GM21447 (cell line): ENCODE results near the gene MINDY4B.

ENCODE experiments used
- ATAC-seq: cut with Tn5 transposase; IDR thresholded peaks from one replicate; pipeline ENCODE4 v1.9.1; 2021; ENCODE audit not compliant: unreplicated experiment

MINDY4B gene

DNA sequence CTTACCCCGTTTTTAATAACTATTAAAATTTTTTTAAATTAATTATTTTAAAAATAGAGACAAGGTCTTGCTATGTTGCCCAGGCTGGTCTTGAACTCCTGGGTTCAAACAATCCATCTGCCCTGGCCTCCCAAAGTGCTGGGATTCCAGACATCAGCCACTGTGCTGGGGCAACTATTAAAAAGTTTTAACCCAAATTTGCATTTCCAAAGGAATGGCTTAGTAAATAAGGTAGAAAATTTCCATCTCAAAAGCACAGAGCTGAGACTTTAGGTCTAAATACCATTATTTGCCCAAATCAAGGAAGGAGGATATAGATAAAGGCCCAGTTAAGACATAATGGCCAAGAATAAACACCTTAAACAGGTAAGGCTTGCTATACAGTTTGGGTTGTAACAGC is 56.4 kb downstream of the MINDY4B start:
- no peak for ATAC-seq

DNA sequence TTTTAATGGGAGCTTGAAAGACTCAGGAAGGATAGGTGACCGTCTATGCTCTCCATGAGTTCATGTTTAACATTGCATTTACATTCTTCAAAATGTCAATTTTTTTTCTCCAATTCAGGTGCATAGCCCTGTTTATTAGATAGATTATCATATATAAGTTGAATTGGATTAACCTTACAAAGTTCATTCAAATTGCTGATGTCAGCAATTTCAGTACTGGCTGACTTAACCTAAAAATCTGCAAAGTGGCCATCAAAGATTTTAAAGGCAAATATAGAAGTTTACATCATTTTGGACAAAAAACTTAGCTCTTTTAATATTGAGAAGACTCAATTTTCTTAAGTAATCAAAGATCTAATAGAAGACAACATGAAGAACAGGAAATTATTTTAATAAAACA is 57.8 kb downstream of the MINDY4B start:
- no peak for ATAC-seq

DNA sequence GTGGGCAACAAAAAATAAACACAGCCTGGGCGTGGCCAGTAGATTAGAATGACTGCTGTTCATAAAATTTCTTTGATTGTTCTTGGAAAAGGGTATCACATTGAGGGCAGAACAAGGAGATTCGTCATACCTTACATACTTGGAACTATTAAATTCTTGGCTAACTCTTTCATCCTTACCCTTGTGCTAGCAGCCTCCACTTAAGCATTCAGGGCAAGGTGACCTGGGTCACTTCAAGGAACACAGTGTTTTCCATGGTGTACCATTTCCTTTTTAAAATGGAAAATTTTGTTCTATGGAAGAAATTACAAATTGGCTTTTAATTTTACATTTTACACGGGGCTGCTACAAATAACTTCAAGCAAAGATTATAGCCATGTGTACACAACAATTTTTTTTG is 60.8 kb downstream of the MINDY4B start:
- no peak for ATAC-seq

DNA sequence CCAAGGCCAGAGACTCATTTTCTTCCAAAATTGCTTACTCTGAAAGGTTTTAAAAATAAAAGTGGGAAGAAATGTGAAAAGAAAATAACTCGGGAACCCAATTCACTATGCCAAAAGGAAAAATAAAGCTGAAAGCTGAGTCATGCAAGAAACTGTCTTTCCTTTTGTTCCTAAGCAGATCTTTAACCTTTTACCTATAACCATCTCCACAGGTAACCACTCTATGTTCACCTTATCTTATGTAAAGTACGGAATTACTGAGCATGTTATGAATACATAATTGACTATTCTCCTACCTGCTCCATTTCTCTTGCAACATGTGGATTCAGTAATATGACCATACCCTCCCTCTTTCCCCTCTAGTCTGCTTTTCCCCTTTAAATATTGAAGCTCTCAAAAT is 62.0 kb downstream of the MINDY4B start:
- no peak for ATAC-seq

GRCh38 chr3:150840802-150841515 is 64.3 kb downstream of the MINDY4B start:
- no peak for ATAC-seq

DNA sequence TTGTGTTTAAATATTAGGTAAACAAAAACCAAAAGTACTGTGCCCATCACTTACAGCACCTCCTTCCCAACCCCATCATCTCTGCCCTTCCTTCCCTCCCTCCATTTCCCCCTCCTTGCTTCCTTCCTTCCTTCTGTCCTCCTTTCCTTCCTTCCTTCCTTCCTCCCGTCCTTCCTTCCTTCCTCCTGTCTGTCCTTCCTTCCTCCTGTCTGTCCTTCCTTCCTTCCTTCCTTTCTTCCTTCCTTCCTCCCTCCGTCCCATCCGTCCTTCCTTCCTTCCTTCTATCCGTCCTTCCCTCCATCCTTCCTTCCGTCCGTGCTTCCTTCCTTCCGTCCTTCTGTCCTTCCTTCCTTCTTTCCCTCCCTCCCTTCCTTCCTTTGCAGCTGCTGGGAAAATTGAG is 74.5 kb downstream of the MINDY4B start:
- ATAC-seq = no peak

GRCh38 chr3:150830094-150830681 is 75.1 kb downstream of the MINDY4B start:
- no peak for ATAC-seq

GRCh38 chr3:150829408-150829807 is 75.8 kb downstream of the MINDY4B start:
- ATAC-seq = no peak

- ATAC-seq = no peak
These were observed 76.2 kb downstream of the MINDY4B start for GRCh38 chr3:150828997-150829396.

DNA sequence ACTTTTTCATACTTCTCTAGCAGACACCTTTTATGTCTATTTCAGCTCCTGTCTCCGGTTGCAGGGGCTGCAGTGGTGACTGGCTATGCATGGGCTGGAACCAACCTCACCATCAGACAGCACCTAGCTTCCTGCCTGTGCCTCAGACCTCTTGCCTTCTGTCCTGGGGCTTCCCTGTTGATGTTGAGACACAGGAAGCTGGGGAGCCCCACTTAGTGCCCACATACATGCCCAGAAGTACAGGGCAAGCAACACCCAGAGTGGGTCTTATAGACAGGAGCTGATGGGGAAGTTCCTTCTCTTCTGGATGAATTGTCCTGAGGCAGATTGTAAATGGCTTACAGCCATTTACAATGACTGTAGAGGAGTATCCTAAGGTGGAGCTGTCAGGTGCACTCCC is 77.0 kb downstream of the MINDY4B start:
- ATAC-seq = no peak

DNA sequence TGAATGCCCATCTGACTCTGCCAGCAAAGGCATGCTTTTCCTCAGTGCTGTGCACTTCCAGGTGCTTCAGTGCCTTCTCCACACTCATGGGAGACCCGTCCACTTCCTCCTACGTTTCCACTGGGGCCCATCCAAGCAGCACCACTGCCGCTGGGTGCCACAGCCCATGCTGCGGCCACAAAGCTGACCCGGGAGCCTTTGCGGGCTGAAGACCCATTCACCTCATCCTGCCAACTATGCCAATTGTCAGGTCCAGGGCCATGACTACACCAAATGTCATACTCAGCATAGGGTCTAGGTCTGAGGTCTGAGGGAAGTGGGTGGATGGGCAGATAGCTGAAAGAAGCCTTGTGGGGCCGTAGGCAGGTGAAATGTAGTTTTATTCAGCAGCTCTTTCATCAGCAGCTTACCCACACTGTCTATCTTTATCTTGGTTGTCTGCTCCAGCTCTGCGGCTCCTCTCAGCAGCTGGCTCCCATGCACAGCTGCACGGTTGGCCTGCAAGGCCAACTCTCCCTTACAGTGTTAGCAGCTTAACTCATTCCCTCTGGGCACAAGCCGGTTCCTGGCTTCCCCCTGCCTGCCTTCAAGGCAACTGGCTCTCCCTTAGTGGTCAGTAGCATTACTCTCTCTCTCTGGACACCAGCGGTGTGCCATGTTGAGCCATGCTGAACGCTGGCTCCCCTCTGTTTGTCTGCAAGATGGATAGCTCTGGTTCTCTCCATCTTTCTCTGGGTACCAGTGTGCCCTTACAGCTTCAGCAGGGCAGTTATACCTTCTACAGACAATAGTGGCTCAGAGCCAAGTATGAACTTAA is 78.6 kb downstream of the MINDY4B start:
- ATAC-seq = no peak

GRCh38 chr3:150825916-150826377 is 79.3 kb downstream of the MINDY4B start:
- no peak for ATAC-seq

DNA sequence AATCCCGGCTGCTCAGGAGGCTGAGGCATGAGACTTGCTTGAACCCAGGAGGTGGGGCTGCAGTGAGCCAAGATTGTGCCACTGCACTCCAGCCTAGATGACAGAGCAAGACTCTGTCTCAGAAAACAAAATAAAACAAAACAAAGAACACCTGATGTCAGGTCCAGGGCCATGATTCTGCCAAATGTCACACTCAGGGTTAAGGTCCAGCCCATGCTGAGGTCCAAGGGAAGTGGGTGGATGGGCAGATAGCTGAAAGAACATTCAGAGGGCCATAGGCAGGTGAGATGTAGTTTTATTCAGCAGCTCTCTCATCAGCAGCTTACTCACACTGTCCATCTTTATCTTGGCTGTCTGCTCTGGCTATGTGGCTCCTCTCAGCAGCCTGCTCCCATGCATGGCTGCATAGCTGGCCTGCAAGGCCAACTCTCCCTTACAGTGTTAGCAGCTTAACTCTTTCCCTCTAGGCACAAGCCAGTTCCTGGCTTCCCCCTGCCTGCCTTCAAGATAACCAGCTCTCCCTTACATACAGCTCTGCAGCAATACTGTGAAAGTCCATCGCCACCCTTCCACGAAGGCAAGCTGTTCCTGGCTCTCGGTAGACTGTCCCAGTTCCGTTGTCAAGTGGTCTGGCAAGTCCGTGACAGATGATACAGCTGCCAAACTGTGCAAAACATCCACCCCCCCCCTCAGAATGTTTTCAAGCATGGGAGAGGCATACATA is 79.9 kb downstream of the MINDY4B start:
- no peak for ATAC-seq

DNA sequence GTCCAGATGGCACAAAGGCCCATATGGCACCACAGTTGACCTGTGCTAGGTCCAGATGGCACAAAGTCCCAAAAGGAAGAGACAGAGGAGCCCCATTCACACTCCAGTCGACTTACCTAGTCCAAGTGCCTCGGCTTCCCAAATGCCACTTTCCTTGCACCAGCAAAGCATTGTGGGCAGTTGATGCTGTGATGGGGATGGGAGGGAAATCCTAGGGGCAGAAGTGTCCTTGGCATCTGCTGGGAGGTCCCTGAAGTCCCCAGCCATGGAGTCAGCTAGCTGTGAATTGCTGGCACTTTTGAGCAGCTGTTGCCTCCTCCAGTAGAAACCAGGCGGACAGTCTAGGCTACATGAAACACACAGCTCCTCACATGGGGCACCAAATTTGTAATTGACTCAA is 82.0 kb downstream of the MINDY4B start:
- no peak for ATAC-seq

GRCh38 chr3:150822636-150823035 is 82.6 kb downstream of the MINDY4B start:
- ATAC-seq = no peak
